B cell (primary cell): Measurements from ENCODE around the gene RRBP1. TPM values are rescaled to one million over a fixed set of nuclear protein-coding genes. Genes with fewer than 3 reads are reported as not detected.

Experiments used
- ATAC-seq: fragments of 200-7000 bp; cut with Tn5 transposase; one replicate; pipeline ENCODE4 v1.10.0; 2021; ENCODE audit warnings: low read depth, mild to moderate bottlenecking, moderate number of reproducible peaks, moderate library complexity
- CTCF ChIA-PET: fragments of 350-600 bp; sonication (Branson Sonifier 250); formaldehyde crosslinking; loops from one replicate; lab custom pipeline; 2021; ENCODE audit warnings: antibody characterized with exemption, inconsistent platforms; lab: Charles Lee
- POLR2A ChIA-PET: fragments of 350-600 bp; sonication (Branson Sonifier 250); formaldehyde crosslinking; loops from one replicate; lab custom pipeline; 2021; ENCODE audit warnings: antibody characterized with exemption; lab: Charles Lee
- DNase-seq: peaks from one replicate; pipeline ENCODE4 v3.0.0; 2013
- H2AFZ ChIP-seq: 2 replicates; pipeline ENCODE4 v1.6.1; 2012; ENCODE audit warnings: mild to moderate bottlenecking, low read depth, low read length; ENCODE audit not compliant: insufficient read depth, poor library complexity, severe bottlenecking
- H3K27ac ChIP-seq, 2 donors: 1 replicate in 1 of 2; 2 replicates in 1 of 2; pipeline ENCODE4 v1.5.1; 2012 to 2013; ENCODE audit warnings: low read length in 2 of 2, mild to moderate bottlenecking in 2 of 2, moderate library complexity in 1 of 2
- H3K27me3 ChIP-seq, 4 experiments: fragments of 200-600 bp in 1 of 4; sonication (generic) in 1 of 4; replicated peaks in 1 of 4; 1 replicate in 2 of 4; 2 replicates in 2 of 4; pipeline versions ENCODE4 v1.6.1 to v1.7.0; 2013 to 2016; ENCODE audit warnings: low read length in 3 of 4, mild to moderate bottlenecking in 2 of 4, mixed read lengths in 1 of 4, moderate library complexity in 1 of 4; ENCODE audit not compliant: insufficient read depth in 4 of 4, control insufficient read depth in 3 of 4; ENCODE audit errors: control extremely low read depth in 1 of 4
- H3K36me3 ChIP-seq, 2 experiments: replicated peaks in 1 of 2; 1 replicate in 1 of 2; 2 replicates in 1 of 2; pipeline versions ENCODE4 v1.6.1 to v1.7.1; 2013; ENCODE audit warnings: low read length in 1 of 2; ENCODE audit not compliant: insufficient read depth in 2 of 2, control insufficient read depth in 1 of 2; ENCODE audit errors: control extremely low read depth in 1 of 2, extremely low read depth in 1 of 2
- H3K4me1 ChIP-seq, 2 donors: fragments of 200-600 bp in 1 of 2; sonication (generic) in 1 of 2; 1 replicate in 1 of 2; 2 replicates in 1 of 2; pipeline versions ENCODE4 v1.5.1 to v1.6.1; 2013 to 2017; ENCODE audit warnings: low read length in 2 of 2; ENCODE audit not compliant: control insufficient read depth in 2 of 2, insufficient read depth in 2 of 2
- H3K4me2 ChIP-seq: replicated peaks from 2 replicates; pipeline ENCODE3; 2012; ENCODE audit warnings: mild to moderate bottlenecking, low read depth, low read length; ENCODE audit not compliant: poor library complexity, severe bottlenecking
- H3K4me3 ChIP-seq, 5 experiments: fragments of 200-600 bp in 1 of 5; sonication (generic) in 1 of 5; 1 replicate in 3 of 5; 2 replicates in 2 of 5; pipeline versions ENCODE4 v1.5.1 to v1.7.0; 2011 to 2016; ENCODE audit warnings: low read length in 4 of 5, mild to moderate bottlenecking in 4 of 5, low read depth in 2 of 5, control low read depth in 1 of 5, moderate library complexity in 1 of 5; ENCODE audit not compliant: insufficient read depth in 1 of 5; ENCODE audit errors: control extremely low read depth in 1 of 5, extremely low read depth in 1 of 5
- H3K79me2 ChIP-seq: fragments of 200-600 bp; sonication (generic); one replicate; pipeline ENCODE4 v1.6.0; 2016; ENCODE audit warnings: low read length; ENCODE audit not compliant: control insufficient read depth, insufficient read depth
- H3K9ac ChIP-seq: fragments of 200-600 bp; sonication (generic); 2 replicates; pipeline ENCODE4 v1.6.1; 2017; ENCODE audit warnings: mild to moderate bottlenecking, low read length, moderate library complexity
- H3K9me3 ChIP-seq, 3 donors: one replicate each; pipeline versions ENCODE4 v1.6.1 to v1.7.1; 2013; ENCODE audit warnings: low read length in 2 of 3; ENCODE audit not compliant: control insufficient read depth in 2 of 3, insufficient read depth in 1 of 3; ENCODE audit errors: control extremely low read depth in 1 of 3
- H4K20me1 ChIP-seq: 2 replicates; pipeline ENCODE4 v1.6.0; 2012; ENCODE audit warnings: mild to moderate bottlenecking, low read length; ENCODE audit not compliant: insufficient read depth, control insufficient read depth, poor library complexity, severe bottlenecking
- H3K27ac Mint-ChIP-seq: one replicate; pipeline ENCODE4 v1.8.0; 2021; ENCODE audit warnings: mixed read lengths
- H3K27me3 Mint-ChIP-seq: one replicate; pipeline ENCODE4 v1.8.0; 2021; ENCODE audit warnings: mixed read lengths
- H3K4me1 Mint-ChIP-seq: one replicate; pipeline ENCODE4 v1.8.0; 2021; ENCODE audit warnings: mixed read lengths
- H3K4me3 Mint-ChIP-seq: one replicate; pipeline ENCODE4 v1.8.0; 2021; ENCODE audit warnings: mixed read lengths
- H3K9me3 Mint-ChIP-seq: one replicate; pipeline ENCODE4 v1.8.0; 2022; ENCODE audit warnings: mixed read lengths; ENCODE audit not compliant: insufficient read depth
- EZH2 ChIP-seq: IDR thresholded peaks from 2 replicates; pipeline ENCODE4 v1.6.1; 2012; ENCODE audit warnings: borderline replicate concordance, low read depth, mild to moderate bottlenecking, moderate library complexity, low read length; ENCODE audit not compliant: insufficient read depth, poor library complexity, severe bottlenecking
- WGBS: methylation state at CpG from one replicate; pipeline ENCODE4 v1.1.5; 2013; ENCODE audit warnings: missing lambda C conversion rate; ENCODE audit not compliant: insufficient coverage; 5-methylcytosine and 5-hydroxymethylcytosine counted together
- intact Hi-C: fragments of 100-400 bp; cut with micrococcal nuclease; formaldehyde crosslinking; loops from one replicate; pipeline ENCODE4 v1.10.0; 2022
- polyA plus RNA-seq: library from polyadenylated mRNA; depleted of rRNA; stranded (reverse); fragments of >200 nt; gene quantifications from 2 replicates; pipeline ENCODE4 v1.2.3, GENCODE V29; 2012
- total RNA-seq, 2 donors: library from RNA; stranded (reverse); fragments of 120-200 nt in 1 of 2; gene quantifications; 1 replicate in 1 of 2; 2 replicates in 1 of 2; pipeline versions ENCODE4 v1.2.3 to v1.2.4, GENCODE V29; 2013 to 2022
- TF ChIP-seq, protein P1 (sequence below): fragments of 200-600 bp; IDR thresholded peaks from one replicate; pipeline ENCODE4 v1.8.0; 2022; ENCODE audit warnings: antibody characterized with exemption, mild to moderate bottlenecking

Gene RRBP1
- total and polyA plus RNA-seq, 2 donors (not counting 1 experiment from before 2014, with no cell fraction given) = 10.9 to 27.5 TPM

DNA sequence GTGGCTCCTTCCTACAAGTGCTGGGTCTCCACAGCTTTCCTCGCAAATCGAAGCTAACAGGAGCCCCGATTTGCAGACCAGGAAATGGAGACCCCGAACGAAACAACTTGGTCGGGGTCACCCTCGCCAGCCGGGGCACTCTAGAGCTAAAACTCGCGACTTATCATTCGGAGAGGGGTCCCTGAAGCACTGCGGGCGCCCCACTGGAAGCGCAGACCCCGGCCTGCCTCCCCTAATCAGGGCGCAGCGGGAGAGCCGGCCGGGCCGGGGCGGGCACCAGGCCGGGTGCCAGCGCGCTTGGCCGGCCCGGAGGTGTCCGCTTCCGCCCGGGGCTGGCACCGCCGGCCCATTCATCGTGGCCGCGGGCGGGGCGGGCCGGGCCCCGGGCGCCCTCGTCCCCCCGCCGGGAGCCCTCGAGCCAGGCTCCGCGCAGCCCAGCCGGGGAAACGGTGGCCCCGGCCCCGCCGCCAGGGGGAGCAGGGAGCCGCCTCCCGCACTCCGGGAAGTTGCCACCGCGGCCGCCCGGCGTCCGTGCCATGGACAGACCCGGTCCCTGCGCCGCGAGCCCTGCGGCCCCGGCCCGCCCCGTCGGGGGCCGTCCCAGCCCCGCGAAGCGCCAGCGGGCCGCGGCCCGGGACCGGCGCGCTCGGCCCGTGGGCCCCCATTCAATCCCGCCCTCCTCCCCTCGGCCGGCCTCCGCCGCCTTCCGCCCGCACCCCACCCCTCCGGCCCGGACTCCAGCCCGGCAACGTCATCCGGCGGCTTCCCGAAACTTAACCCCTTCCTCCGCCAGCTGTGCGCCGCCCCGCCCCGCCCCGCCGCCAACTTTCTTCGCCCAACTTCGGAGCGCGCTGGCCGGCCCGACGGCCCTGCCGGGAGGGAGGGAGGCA, 961 bp downstream of the RRBP1 start:
- WGBS = under 1% methylated on average over 108 of the region's 110 CpGs
- H3K9ac ChIP-seq = peak overlapping the region; percentile 68
- H3K4me2 ChIP-seq = peak overlapping the region; percentile 97
- no peaks in the 10 kb centered on the region for H3K9me3 ChIP-seq
- Mint-ChIP-seq H3K27ac (peak overlapping the region; percentile 86), H3K4me1 (peaks cover 20% of the 10 kb centered on the region), H3K9me3 (no peaks in the 10 kb centered on the region), H3K4me3 (peak overlapping the region; percentile 85), H3K27me3 (peaks cover 18% of the 10 kb centered on the region)
- DNase-seq (peak; percentile 86), ATAC-seq (peak; percentile 29)
- peak overlapping the region in 4 of 5 experiments; percentile 56 to 85 (median 74) for H3K4me3 ChIP-seq
- TF ChIP-seq, protein P1, sequence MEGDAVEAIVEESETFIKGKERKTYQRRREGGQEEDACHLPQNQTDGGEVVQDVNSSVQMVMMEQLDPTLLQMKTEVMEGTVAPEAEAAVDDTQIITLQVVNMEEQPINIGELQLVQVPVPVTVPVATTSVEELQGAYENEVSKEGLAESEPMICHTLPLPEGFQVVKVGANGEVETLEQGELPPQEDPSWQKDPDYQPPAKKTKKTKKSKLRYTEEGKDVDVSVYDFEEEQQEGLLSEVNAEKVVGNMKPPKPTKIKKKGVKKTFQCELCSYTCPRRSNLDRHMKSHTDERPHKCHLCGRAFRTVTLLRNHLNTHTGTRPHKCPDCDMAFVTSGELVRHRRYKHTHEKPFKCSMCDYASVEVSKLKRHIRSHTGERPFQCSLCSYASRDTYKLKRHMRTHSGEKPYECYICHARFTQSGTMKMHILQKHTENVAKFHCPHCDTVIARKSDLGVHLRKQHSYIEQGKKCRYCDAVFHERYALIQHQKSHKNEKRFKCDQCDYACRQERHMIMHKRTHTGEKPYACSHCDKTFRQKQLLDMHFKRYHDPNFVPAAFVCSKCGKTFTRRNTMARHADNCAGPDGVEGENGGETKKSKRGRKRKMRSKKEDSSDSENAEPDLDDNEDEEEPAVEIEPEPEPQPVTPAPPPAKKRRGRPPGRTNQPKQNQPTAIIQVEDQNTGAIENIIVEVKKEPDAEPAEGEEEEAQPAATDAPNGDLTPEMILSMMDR = peak; percentile 39
- TF ChIP-seq EZH2 = no peak
- H4K20me1 ChIP-seq = no peaks in the 10 kb centered on the region
- peaks cover 0 to 8% (median 2%) of the 10 kb centered on the region in 4 experiments for H3K27me3 ChIP-seq
- intact Hi-C loops = loop anchor here (5.0 to 10.0 kb wide), 4 partner anchors 146 to 1114 kb away; partner anchors contain the start of genes BFSP1 and SMIM26
- peaks cover 22% of the 10 kb centered on the region for H3K79me2 ChIP-seq
- no peaks in the 10 kb centered on the region for H3K36me3 ChIP-seq
- ChIA-PET POLR2A (interaction anchor here (0.9 to 1.6 kb wide), 2 partner anchors 279 to 284 kb away, joined by 7 to 10 read pairs; no protein-coding TSS in a partner anchor), CTCF (interaction anchor here (1.0 to 6.4 kb wide), 13 partner anchors 11 to 323 kb away, joined by 3 to 159 read pairs (median 12); partner anchors contain the start of gene DSTN)
- peaks cover 15 to 18% of the 10 kb centered on the region in 2 donors for H3K4me1 ChIP-seq
- peak overlapping the region; percentile 84 for H2AFZ ChIP-seq
- peak overlapping the region in 1 of 2 donors; percentile 50 for H3K27ac ChIP-seq
